ENCODE results near the gene DDX39B.

Gene DDX39B

DNA sequence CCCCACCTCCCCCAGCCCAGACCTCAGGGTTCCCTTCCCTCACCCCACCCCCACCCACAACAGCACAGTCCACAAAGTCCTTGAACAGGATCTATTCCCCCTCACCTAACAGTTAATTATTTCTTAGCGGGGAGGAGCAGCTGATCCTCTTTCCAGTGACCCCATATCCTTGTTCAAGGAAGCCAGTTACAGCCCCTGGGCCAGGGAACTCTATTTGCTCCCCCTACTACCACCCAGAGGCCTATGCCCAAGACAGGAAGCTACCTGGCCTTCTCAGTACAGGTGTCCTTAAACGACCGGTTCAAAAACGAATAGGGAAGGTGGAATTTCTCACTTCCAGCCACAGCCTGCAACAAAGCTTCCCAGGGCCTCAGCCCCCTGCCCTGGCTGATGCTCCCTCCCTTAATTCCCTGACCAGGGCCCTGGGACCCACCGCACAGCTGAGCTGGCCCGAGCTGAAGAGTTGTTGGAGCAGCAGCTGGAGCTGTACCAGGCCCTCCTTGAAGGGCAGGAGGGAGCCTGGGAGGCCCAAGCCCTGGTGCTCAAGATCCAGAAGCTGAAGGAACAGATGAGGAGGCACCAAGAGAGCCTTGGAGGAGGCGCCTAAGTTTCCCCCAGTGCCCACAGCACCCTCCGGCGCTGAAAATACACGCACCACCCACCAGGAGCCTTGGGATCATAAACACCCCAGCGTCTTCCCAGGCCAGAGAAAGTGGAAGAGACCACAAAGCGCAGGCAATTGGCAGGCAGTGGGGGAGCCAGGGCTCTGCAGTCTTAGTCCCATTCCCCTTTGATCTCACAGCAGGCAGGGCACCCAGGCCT is 12.3 kb downstream of the DDX39B start:
- H3K18ac ChIP-seq (ENCODE audit: low read length), result no peak overlapping the region
- H3K23ac ChIP-seq (ENCODE audit: low read length), result no peak overlapping the region
- no peak overlapping the region for H2BK5ac ChIP-seq (ENCODE audit: low read length)
- no peaks in the 10 kb centered on the region for H3K27me3 ChIP-seq (ENCODE audit: insufficient read depth, low read length, poor library complexity)
- no peak overlapping the region for H3K4me3 ChIP-seq (ENCODE audit: low read length)
- no peak overlapping the region for H3K27ac ChIP-seq (ENCODE audit: low read depth, low read length)
- H3K9ac ChIP-seq (ENCODE audit: low read length), result no peak overlapping the region
- H2AK5ac ChIP-seq (ENCODE audit: low read length), result no peak overlapping the region
- no peak overlapping the region for H3K56ac ChIP-seq (ENCODE audit: low read length)
- no peak overlapping the region for H4K8ac ChIP-seq (ENCODE audit: low read depth, low read length)
- no peaks in the 10 kb centered on the region for H3K79me2 ChIP-seq (ENCODE audit: control insufficient read depth, insufficient read depth, low read length)
- no peak overlapping the region for H2BK120ac ChIP-seq (ENCODE audit: low read depth, low read length)
- peaks cover 15% of the 10 kb centered on the region for H3K79me1 ChIP-seq (ENCODE audit: low read length)
- H2BK15ac ChIP-seq (replicated peaks; ENCODE audit: low read depth), result no peak overlapping the region
- peaks cover 25% of the 10 kb centered on the region for H3K36me3 ChIP-seq (ENCODE audit: control insufficient read depth, insufficient read depth, low read length)
- H3K4ac ChIP-seq (ENCODE audit: low read depth, low read length), result no peak overlapping the region
- H4K5ac ChIP-seq (ENCODE audit: low read length), result no peak overlapping the region
- no CpG with 5 or more reads among the region's 12 CpGs for WGBS (ENCODE audit: extremely low coverage, insufficient coverage, low lambda C conversion rate)
- no peak overlapping the region for H3K4me2 ChIP-seq (ENCODE audit: low read length)
- peak; percentile 49 for DNase-seq
- peaks cover 2% of the 10 kb centered on the region for H3K4me1 ChIP-seq (ENCODE audit: control insufficient read depth, low read depth, low read length)

DNA sequence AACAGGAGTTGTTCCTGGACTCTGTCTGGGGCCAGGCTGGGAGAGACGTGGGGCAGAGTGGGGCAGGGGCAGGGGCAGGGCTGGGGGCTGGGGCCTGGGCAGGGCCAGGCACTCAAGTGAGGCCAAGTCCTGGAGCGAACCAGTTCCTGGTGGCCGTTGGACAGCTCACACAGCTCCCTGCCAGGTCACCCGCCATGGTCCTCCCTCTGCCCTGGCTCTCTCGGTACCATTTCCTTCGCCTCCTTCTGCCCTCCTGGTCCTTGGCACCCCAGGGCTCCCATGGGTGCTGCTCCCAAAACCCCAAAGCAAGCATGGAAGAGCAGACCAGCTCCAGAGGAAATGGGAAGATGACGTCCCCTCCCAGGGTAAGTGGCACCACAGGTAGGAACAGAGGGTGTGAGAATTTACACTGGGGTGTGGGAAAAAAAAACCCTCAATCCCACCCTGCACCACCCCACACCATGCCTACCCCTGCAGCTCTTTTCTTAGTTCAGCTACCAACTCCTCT is 12.9 kb downstream of the DDX39B start, which contains the start of gene MCCD1:
Gene MCCD1 (plus strand): TSS at position 142 of the 508 bp plus-strand sequence. CDS start 53 bp downstream, at position 195.
- H3K9ac ChIP-seq (ENCODE audit: low read length), result no peak within 1 kb of the TSS
- H4K8ac ChIP-seq (ENCODE audit: low read depth, low read length), result no peak within 1 kb of the TSS
- H2BK5ac ChIP-seq (ENCODE audit: low read length), result no peak within 1 kb of the TSS
- no peak within 1 kb of the TSS for H3K4me3 ChIP-seq (ENCODE audit: low read length)
- no peak within 1 kb of the TSS for H3K4ac ChIP-seq (ENCODE audit: low read depth, low read length)
- H3K79me2 ChIP-seq (ENCODE audit: control insufficient read depth, insufficient read depth, low read length), result no peaks in the 10 kb centered on the region
- no peak within 1 kb of the TSS for H3K4me2 ChIP-seq (ENCODE audit: low read length)
- DNase-seq, result no peak
- H3K4me1 ChIP-seq (ENCODE audit: control insufficient read depth, low read depth, low read length), result peaks cover 2% of the 10 kb centered on the region
- H2BK15ac ChIP-seq (replicated peaks; ENCODE audit: low read depth), result no peak within 1 kb of the TSS
- no peak within 1 kb of the TSS for H3K27ac ChIP-seq (ENCODE audit: low read depth, low read length)
- H3K56ac ChIP-seq (ENCODE audit: low read length), result no peak within 1 kb of the TSS
- H3K79me1 ChIP-seq (ENCODE audit: low read length), result peaks cover 12% of the 10 kb centered on the region
- H4K5ac ChIP-seq (ENCODE audit: low read length), result no peak within 1 kb of the TSS
- H3K36me3 ChIP-seq (ENCODE audit: control insufficient read depth, insufficient read depth, low read length), result peaks cover 20% of the 10 kb centered on the region
- no peak within 1 kb of the TSS for H3K23ac ChIP-seq (ENCODE audit: low read length)
- H2AK5ac ChIP-seq (ENCODE audit: low read length), result no peak within 1 kb of the TSS
- no peak within 1 kb of the TSS for H2BK120ac ChIP-seq (ENCODE audit: low read depth, low read length)
- no peak within 1 kb of the TSS for H3K18ac ChIP-seq (ENCODE audit: low read length)
- H3K27me3 ChIP-seq (ENCODE audit: insufficient read depth, low read length, poor library complexity), result no peaks in the 10 kb centered on the region
- WGBS (ENCODE audit: extremely low coverage, insufficient coverage, low lambda C conversion rate), result no CpG with 5 or more reads among the region's 7 CpGs

DNA sequence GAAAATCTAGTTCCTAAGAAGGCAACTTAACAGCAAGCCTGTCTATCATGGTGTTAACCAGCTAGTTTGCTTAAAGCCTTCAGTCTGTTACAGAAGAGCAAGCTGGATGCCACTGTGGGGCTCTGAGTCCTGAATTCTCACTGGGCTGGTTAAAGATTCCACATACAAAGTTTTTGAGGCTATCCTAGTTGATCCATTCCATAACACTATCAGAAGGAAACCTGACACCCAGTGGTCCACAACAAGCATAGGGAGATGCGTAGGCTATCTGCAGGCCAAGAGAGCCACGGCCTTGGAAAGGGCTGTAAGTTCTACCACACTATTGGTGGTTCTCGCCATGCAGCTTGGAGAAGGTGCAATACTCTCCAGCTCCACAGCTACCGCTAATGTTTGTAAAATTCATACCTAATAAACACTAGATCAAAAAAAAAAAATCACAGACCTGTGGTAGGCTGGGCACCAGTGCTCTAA is 13.5 kb downstream of the DDX39B start:
- no peak overlapping the region for H3K4me3 ChIP-seq (ENCODE audit: low read length)
- H3K4ac ChIP-seq (ENCODE audit: low read depth, low read length), result no peak overlapping the region
- no peak overlapping the region for H2AK5ac ChIP-seq (ENCODE audit: low read length)
- DNase-seq, result no peak
- no peak overlapping the region for H4K8ac ChIP-seq (ENCODE audit: low read depth, low read length)
- no peak overlapping the region for H2BK120ac ChIP-seq (ENCODE audit: low read depth, low read length)
- H3K79me2 ChIP-seq (ENCODE audit: control insufficient read depth, insufficient read depth, low read length), result no peaks in the 10 kb centered on the region
- no peak overlapping the region for H4K5ac ChIP-seq (ENCODE audit: low read length)
- no peak overlapping the region for H3K9ac ChIP-seq (ENCODE audit: low read length)
- no peak overlapping the region for H3K56ac ChIP-seq (ENCODE audit: low read length)
- no peak overlapping the region for H3K18ac ChIP-seq (ENCODE audit: low read length)
- H3K4me2 ChIP-seq (ENCODE audit: low read length), result no peak overlapping the region
- H3K27me3 ChIP-seq (ENCODE audit: insufficient read depth, low read length, poor library complexity), result no peaks in the 10 kb centered on the region
- H3K4me1 ChIP-seq (ENCODE audit: control insufficient read depth, low read depth, low read length), result peaks cover 2% of the 10 kb centered on the region
- WGBS (ENCODE audit: extremely low coverage, insufficient coverage, low lambda C conversion rate), result no CpG with 5 or more reads among the region's 4 CpGs
- H2BK5ac ChIP-seq (ENCODE audit: low read length), result no peak overlapping the region
- no peak overlapping the region for H3K27ac ChIP-seq (ENCODE audit: low read depth, low read length)
- H3K23ac ChIP-seq (ENCODE audit: low read length), result no peak overlapping the region
- H3K79me1 ChIP-seq (ENCODE audit: low read length), result peaks cover 9% of the 10 kb centered on the region
- peaks cover 16% of the 10 kb centered on the region for H3K36me3 ChIP-seq (ENCODE audit: control insufficient read depth, insufficient read depth, low read length)
- no peak overlapping the region for H2BK15ac ChIP-seq (replicated peaks; ENCODE audit: low read depth)

DNA sequence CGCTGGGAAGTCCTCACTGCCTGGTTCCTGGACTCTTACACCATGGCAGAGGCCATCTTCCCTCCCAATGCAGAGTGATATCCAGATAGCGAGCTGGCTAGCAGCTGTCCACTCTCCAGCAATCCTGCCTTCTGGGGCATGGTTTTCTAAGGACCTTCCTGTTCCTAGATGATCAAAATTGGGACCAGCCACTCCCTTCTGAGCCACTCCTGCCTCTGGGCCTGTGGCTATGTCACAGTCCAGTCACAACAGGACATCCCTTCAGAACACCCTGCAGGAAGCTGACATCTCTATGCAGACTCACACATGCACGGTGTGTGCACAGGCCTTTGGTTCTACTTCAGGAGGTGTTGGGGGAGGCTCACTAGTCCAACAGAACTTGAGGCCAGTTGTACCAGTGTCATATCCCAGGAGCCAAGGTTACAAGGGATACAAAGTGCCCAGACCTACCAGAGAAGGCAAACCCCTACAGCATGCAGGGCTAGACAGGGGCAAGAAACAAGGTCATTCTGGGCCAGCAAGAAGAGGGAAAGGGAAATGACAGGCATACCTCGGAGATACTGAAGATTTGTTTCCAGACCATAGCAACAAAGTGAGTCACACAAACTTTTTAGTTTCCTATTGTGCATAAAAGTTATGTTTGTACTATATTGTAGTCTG is 15.7 kb downstream of the DDX39B start:
- H4K5ac ChIP-seq (ENCODE audit: low read length), result no peak overlapping the region
- H3K9ac ChIP-seq (ENCODE audit: low read length), result no peak overlapping the region
- H3K4ac ChIP-seq (ENCODE audit: low read depth, low read length), result no peak overlapping the region
- no peak overlapping the region for H2AK5ac ChIP-seq (ENCODE audit: low read length)
- H3K27ac ChIP-seq (ENCODE audit: low read depth, low read length), result no peak overlapping the region
- H3K4me2 ChIP-seq (ENCODE audit: low read length), result no peak overlapping the region
- H3K4me1 ChIP-seq (ENCODE audit: control insufficient read depth, low read depth, low read length), result peaks cover 2% of the 10 kb centered on the region
- H3K4me3 ChIP-seq (ENCODE audit: low read length), result no peak overlapping the region
- no peak overlapping the region for H3K56ac ChIP-seq (ENCODE audit: low read length)
- H3K79me2 ChIP-seq (ENCODE audit: control insufficient read depth, insufficient read depth, low read length), result no peaks in the 10 kb centered on the region
- H2BK120ac ChIP-seq (ENCODE audit: low read depth, low read length), result no peak overlapping the region
- peaks cover 2% of the 10 kb centered on the region for H3K79me1 ChIP-seq (ENCODE audit: low read length)
- H3K23ac ChIP-seq (ENCODE audit: low read length), result no peak overlapping the region
- WGBS (ENCODE audit: extremely low coverage, insufficient coverage, low lambda C conversion rate), result no CpG with 5 or more reads among the region's 4 CpGs
- H3K36me3 ChIP-seq (ENCODE audit: control insufficient read depth, insufficient read depth, low read length), result peaks cover 6% of the 10 kb centered on the region
- no peak overlapping the region for H2BK5ac ChIP-seq (ENCODE audit: low read length)
- no peak for DNase-seq
- no peak overlapping the region for H3K18ac ChIP-seq (ENCODE audit: low read length)
- H4K8ac ChIP-seq (ENCODE audit: low read depth, low read length), result no peak overlapping the region
- H3K27me3 ChIP-seq (ENCODE audit: insufficient read depth, low read length, poor library complexity), result no peaks in the 10 kb centered on the region
- no peak overlapping the region for H2BK15ac ChIP-seq (replicated peaks; ENCODE audit: low read depth)

DNA sequence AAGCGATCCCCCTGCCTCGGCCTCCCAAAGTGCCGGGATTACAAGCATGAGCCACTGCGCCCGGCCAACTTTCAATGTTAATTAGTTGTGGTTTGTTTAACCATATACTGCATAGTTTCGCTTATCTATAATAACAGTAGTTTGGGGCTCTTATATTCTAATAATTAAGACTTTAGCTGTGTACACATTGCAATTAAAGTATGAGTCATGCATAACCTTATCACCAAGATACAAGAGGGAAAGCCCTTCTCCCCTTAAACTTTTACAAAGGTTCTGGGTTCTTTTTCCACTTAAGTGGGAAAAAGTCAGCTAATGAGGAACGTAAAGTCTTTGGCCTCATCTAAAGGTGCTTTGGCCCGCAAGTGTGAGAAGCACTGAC is 16.3 kb downstream of the DDX39B start:
- Histone ChIP-seq H3K27ac (ENCODE audit: low read depth, low read length) (no peak overlapping the region), H3K4me1 (ENCODE audit: control insufficient read depth, low read depth, low read length) (no peaks in the 10 kb centered on the region), H3K18ac (ENCODE audit: low read length) (no peak overlapping the region), H3K4me2 (ENCODE audit: low read length) (no peak overlapping the region), H3K79me1 (ENCODE audit: low read length) (no peaks in the 10 kb centered on the region), H3K4me3 (ENCODE audit: low read length) (no peak overlapping the region), H4K8ac (ENCODE audit: low read depth, low read length) (no peak overlapping the region), H4K5ac (ENCODE audit: low read length) (no peak overlapping the region), H3K27me3 (ENCODE audit: insufficient read depth, low read length, poor library complexity) (no peaks in the 10 kb centered on the region), H3K79me2 (ENCODE audit: control insufficient read depth, insufficient read depth, low read length) (no peaks in the 10 kb centered on the region), H2BK5ac (ENCODE audit: low read length) (no peak overlapping the region), H2BK120ac (ENCODE audit: low read depth, low read length) (no peak overlapping the region), H3K9ac (ENCODE audit: low read length) (no peak overlapping the region), H3K36me3 (ENCODE audit: control insufficient read depth, insufficient read depth, low read length) (peaks cover 1% of the 10 kb centered on the region), H2AK5ac (ENCODE audit: low read length) (no peak overlapping the region), H3K56ac (ENCODE audit: low read length) (no peak overlapping the region), H3K23ac (ENCODE audit: low read length) (no peak overlapping the region), H3K4ac (ENCODE audit: low read depth, low read length) (no peak overlapping the region), H2BK15ac (replicated peaks; ENCODE audit: low read depth) (no peak overlapping the region)
- no peak for DNase-seq
- no CpG with 5 or more reads among the region's 8 CpGs for WGBS (ENCODE audit: extremely low coverage, insufficient coverage, low lambda C conversion rate)
